Glomerular visceral epithelial cell (primary cell): ENCODE results near the gene TNNC1.

Source experiments
- DNase-seq: peaks from one replicate; pipeline ENCODE4 v3.0.0-alpha.2; 2016; ENCODE audit errors: extremely low spot score

The TNNC1 gene

GRCh38 chr3:52458770-52459545 lies 5.1 kb upstream of the TNNC1 start:
- DNase-seq: no peak

GRCh38 chr3:52458031-52458760 lies 4.4 kb upstream of the TNNC1 start:
- DNase-seq: no peak

- no peak for DNase-seq
These were observed 3.0 kb upstream of the TNNC1 start for GRCh38 chr3:52456800-52457183.

GRCh38 chr3:52456169-52456799 lies 2.4 kb upstream of the TNNC1 start:
- DNase-seq: peak; percentile 20

- DNase-seq: peak; percentile 88
These were observed 1.7 kb upstream of the TNNC1 start, which contains the start of gene NISCH for GRCh38 chr3:52455283-52456168. Gene NISCH (plus strand): TSS chr3:52455604. CDS start chr3:52455642, 38 bp downstream.

- DNase-seq: no peak
These were observed 1.1 kb upstream of the TNNC1 start for GRCh38 chr3:52454938-52455282.

GRCh38 chr3:52454250-52454937 lies 553 bp upstream of the TNNC1 start:
- DNase-seq: no peak

GRCh38 chr3:52452570-52453221 lies 1.1 kb downstream of the TNNC1 start:
- no peak for DNase-seq

- no peak for DNase-seq
These were observed 1.7 kb downstream of the TNNC1 start for GRCh38 chr3:52452126-52452525.

- no peak for DNase-seq
These were observed 2.4 kb downstream of the TNNC1 start for GRCh38 chr3:52451237-52452083.

- no peak for DNase-seq
These were observed 3.2 kb downstream of the TNNC1 start for GRCh38 chr3:52450489-52451236.

- no peak for DNase-seq
These were observed 6.1 kb downstream of the TNNC1 start for GRCh38 chr3:52447512-52448355.

- peak; percentile 53 for DNase-seq
These were observed 7.0 kb downstream of the TNNC1 start for GRCh38 chr3:52446631-52447511.

GRCh38 chr3:52446042-52446441 lies 7.8 kb downstream of the TNNC1 start:
- no peak for DNase-seq

- peak; percentile 60 for DNase-seq
These were observed 8.7 kb downstream of the TNNC1 start, which contains the start of gene SEMA3G for GRCh38 chr3:52444860-52445793. Gene SEMA3G (minus strand): TSS chr3:52445103. CDS start chr3:52445027, 76 bp downstream.
